CD14-positive monocyte (primary cell): ENCODE data around the gene POU6F2. TPM values are rescaled to one million over a fixed set of nuclear protein-coding genes. Genes with fewer than 3 reads are reported as not detected.

Experiments
- DNase-seq, 3 donors: peaks; one replicate each; pipeline ENCODE4 v3.0.0-alpha.2; 2011 to 2022
- H2AFZ ChIP-seq: 2 replicates; pipeline ENCODE4 v1.6.0; 2012; ENCODE audit warnings: mild to moderate bottlenecking, low read depth, low read length, inconsistent platforms; ENCODE audit not compliant: insufficient read depth, poor library complexity, severe bottlenecking
- H3K27ac ChIP-seq, 2 donors: 1 replicate in 1 of 2; 2 replicates in 1 of 2; pipeline ENCODE4 v1.5.1; 2012 to 2013; ENCODE audit warnings: low read length in 2 of 2, control low read depth in 1 of 2, inconsistent platforms in 1 of 2, low read depth in 1 of 2, mild to moderate bottlenecking in 1 of 2
- H3K27me3 ChIP-seq, 2 donors: one replicate each; pipeline versions ENCODE4 v1.6.0 to v1.6.1; 2011 to 2013; ENCODE audit warnings: low read length in 2 of 2; ENCODE audit not compliant: control insufficient read depth in 2 of 2, insufficient read depth in 2 of 2
- H3K36me3 ChIP-seq, 2 donors: replicated peaks in 1 of 2; 1 replicate in 1 of 2; 2 replicates in 1 of 2; pipeline versions ENCODE4 v1.5.1 to v1.6.1; 2012 to 2013; ENCODE audit warnings: low read length in 2 of 2, control low read depth in 1 of 2, inconsistent platforms in 1 of 2, mild to moderate bottlenecking in 1 of 2; ENCODE audit not compliant: insufficient read depth in 2 of 2, control insufficient read depth in 1 of 2
- H3K4me1 ChIP-seq, 2 donors: 1 replicate in 1 of 2; 2 replicates in 1 of 2; pipeline versions ENCODE4 v1.5.1 to v1.6.1; 2012 to 2013; ENCODE audit warnings: low read length in 2 of 2, control low read depth in 1 of 2, inconsistent platforms in 1 of 2, mild to moderate bottlenecking in 1 of 2, moderate library complexity in 1 of 2; ENCODE audit not compliant: insufficient read depth in 2 of 2, control insufficient read depth in 1 of 2
- H3K4me2 ChIP-seq: replicated peaks from 2 replicates; pipeline ENCODE3; 2012; ENCODE audit warnings: low read length, moderate library complexity, mild to moderate bottlenecking; ENCODE audit not compliant: poor library complexity, severe bottlenecking; ENCODE audit errors: extremely low read depth
- H3K4me3 ChIP-seq, 3 experiments: fragments of 200-600 bp in 1 of 3; sonication (generic) in 1 of 3; replicated peaks in 1 of 3; 1 replicate in 2 of 3; 2 replicates in 1 of 3; pipeline ENCODE4 v1.5.1; 2011 to 2013; ENCODE audit warnings: low read length in 3 of 3, mild to moderate bottlenecking in 3 of 3, control low read depth in 2 of 3, low read depth in 2 of 3, inconsistent platforms in 1 of 3, moderate library complexity in 1 of 3
- H3K79me2 ChIP-seq: 2 replicates; pipeline ENCODE4 v1.6.0; 2012; ENCODE audit warnings: mild to moderate bottlenecking, control low read depth, inconsistent platforms, low read length, moderate library complexity; ENCODE audit not compliant: insufficient read depth
- H3K9ac ChIP-seq: 2 replicates; pipeline ENCODE4 v1.6.0; 2017; ENCODE audit warnings: low read length, mild to moderate bottlenecking; ENCODE audit not compliant: insufficient read depth, poor library complexity, severe bottlenecking
- H3K9me3 ChIP-seq, 2 donors: replicated peaks in 1 of 2; 1 replicate in 1 of 2; 2 replicates in 1 of 2; pipeline versions ENCODE4 v1.5.1 to v1.6.1; 2012 to 2013; ENCODE audit warnings: low read length in 2 of 2, control low read depth in 1 of 2; ENCODE audit not compliant: control insufficient read depth in 1 of 2, insufficient read depth in 1 of 2
- H4K20me1 ChIP-seq: 2 replicates; pipeline ENCODE4 v1.6.0; 2012; ENCODE audit warnings: mild to moderate bottlenecking, low read length, control low read depth, moderate library complexity; ENCODE audit not compliant: insufficient read depth
- H3K27ac Mint-ChIP-seq, 7 donors: one replicate each; pipeline ENCODE4 v1.8.0; 2020; ENCODE audit warnings: mild to moderate bottlenecking in 7 of 7, mixed read lengths in 7 of 7, moderate library complexity in 6 of 7, inconsistent platforms in 2 of 7
- H3K27me3 Mint-ChIP-seq, 3 donors: one replicate each; pipeline ENCODE4 v1.8.0; 2021 to 2022; ENCODE audit warnings: low read depth in 3 of 3, mild to moderate bottlenecking in 3 of 3, mixed read lengths in 3 of 3, moderate library complexity in 3 of 3, inconsistent platforms in 1 of 3
- H3K36me3 Mint-ChIP-seq, 2 donors: one replicate each; pipeline ENCODE4 v1.8.0; 2020; ENCODE audit warnings: mixed read lengths in 2 of 2, inconsistent platforms in 1 of 2, mild to moderate bottlenecking in 1 of 2
- H3K4me1 Mint-ChIP-seq: one replicate; pipeline ENCODE4 v1.8.0; 2020; ENCODE audit warnings: mild to moderate bottlenecking, mixed read lengths
- H3K4me3 Mint-ChIP-seq, 2 donors: one replicate each; pipeline ENCODE4 v1.8.0; 2020; ENCODE audit warnings: mild to moderate bottlenecking in 2 of 2, mixed read lengths in 2 of 2, moderate library complexity in 1 of 2
- H3K9me3 Mint-ChIP-seq, 7 donors: one replicate each; pipeline ENCODE4 v1.8.0; 2020 to 2022; ENCODE audit warnings: mixed read lengths in 7 of 7, mild to moderate bottlenecking in 6 of 7, moderate library complexity in 6 of 7, inconsistent platforms in 2 of 7
- WGBS: methylation state at CpG from one replicate; pipeline ENCODE4 v1.1.5; 2013; ENCODE audit warnings: missing lambda C conversion rate; ENCODE audit not compliant: insufficient coverage; 5-methylcytosine and 5-hydroxymethylcytosine counted together
- intact Hi-C, 2 donors: fragments of 100-400 bp; cut with micrococcal nuclease; formaldehyde crosslinking; loops; one replicate each; pipeline versions ENCODE4 v1.15.0 to v1.15.1; 2023
- polyA plus RNA-seq, 3 donors: library from polyadenylated mRNA; depleted of rRNA in 1 of 3; unstranded in 2 of 3; stranded (reverse) in 1 of 3; fragments of 300-500 nt in 2 of 3; fragments of >200 nt in 1 of 3; fragmentation: Illumina TruSeq in 2 of 3; gene quantifications; 1 replicate in 2 of 3; 2 replicates in 1 of 3; pipeline ENCODE4 v1.2.3, GENCODE V29; 2012 to 2021
- TF ChIP-seq, protein P1 (sequence below): fragments of 200-600 bp; IDR thresholded peaks from one replicate; pipeline ENCODE4 v1.8.0; 2022; ENCODE audit warnings: antibody characterized with exemption, mild to moderate bottlenecking

The POU6F2 gene
- polyA plus RNA-seq, 3 donors = not detected

DNA sequence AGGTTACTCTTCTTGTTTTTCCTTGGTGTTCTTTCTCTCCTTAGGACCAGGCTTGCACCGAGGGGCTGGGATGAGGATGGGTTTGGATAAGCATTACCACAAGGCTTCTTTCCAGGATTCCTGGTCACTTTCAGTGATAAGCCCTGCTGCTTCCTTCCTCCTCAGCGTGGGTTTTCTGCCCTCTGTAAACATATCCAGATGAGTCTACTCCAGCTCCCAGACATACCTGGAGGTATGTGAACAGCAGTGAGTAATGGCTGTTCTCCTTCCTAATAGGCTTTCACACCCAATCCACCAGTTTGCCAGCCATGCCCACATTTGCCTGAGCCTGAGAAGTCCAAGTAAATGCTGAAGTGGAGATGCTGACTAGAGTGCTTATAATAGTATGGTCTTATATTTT is 358.7 kb downstream of the POU6F2 start:
- peaks cover 3 to 7% (median 7%) of the 10 kb centered on the region in 3 donors for H3K27me3 Mint-ChIP-seq
- H3K4me1 Mint-ChIP-seq = no peaks in the 10 kb centered on the region
- Histone ChIP-seq H3K79me2 (no peaks in the 10 kb centered on the region), H3K36me3 (no peaks in the 10 kb centered on the region), H3K4me2 (no peak overlapping the region), H3K9ac (no peak overlapping the region), H3K9me3 (no peaks in the 10 kb centered on the region), H2AFZ (no peak overlapping the region), H4K20me1 (no peaks in the 10 kb centered on the region), H3K4me3 (no peak overlapping the region), H3K27ac (no peak overlapping the region), H3K27me3 (no peaks in the 10 kb centered on the region), H3K4me1 (no peaks in the 10 kb centered on the region)
- DNase-seq = no peak
- no CpG with 5 or more reads among the region's 2 CpGs for WGBS
- no peaks in the 10 kb centered on the region for H3K36me3 Mint-ChIP-seq
- intact Hi-C loops = no loop called here
- H3K27ac Mint-ChIP-seq = no peak overlapping the region
- peaks cover 0 to 2% (median 0%) of the 10 kb centered on the region in 7 donors for H3K9me3 Mint-ChIP-seq
- TF ChIP-seq, protein P1, sequence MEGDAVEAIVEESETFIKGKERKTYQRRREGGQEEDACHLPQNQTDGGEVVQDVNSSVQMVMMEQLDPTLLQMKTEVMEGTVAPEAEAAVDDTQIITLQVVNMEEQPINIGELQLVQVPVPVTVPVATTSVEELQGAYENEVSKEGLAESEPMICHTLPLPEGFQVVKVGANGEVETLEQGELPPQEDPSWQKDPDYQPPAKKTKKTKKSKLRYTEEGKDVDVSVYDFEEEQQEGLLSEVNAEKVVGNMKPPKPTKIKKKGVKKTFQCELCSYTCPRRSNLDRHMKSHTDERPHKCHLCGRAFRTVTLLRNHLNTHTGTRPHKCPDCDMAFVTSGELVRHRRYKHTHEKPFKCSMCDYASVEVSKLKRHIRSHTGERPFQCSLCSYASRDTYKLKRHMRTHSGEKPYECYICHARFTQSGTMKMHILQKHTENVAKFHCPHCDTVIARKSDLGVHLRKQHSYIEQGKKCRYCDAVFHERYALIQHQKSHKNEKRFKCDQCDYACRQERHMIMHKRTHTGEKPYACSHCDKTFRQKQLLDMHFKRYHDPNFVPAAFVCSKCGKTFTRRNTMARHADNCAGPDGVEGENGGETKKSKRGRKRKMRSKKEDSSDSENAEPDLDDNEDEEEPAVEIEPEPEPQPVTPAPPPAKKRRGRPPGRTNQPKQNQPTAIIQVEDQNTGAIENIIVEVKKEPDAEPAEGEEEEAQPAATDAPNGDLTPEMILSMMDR = no peak
- H3K4me3 Mint-ChIP-seq = no peak overlapping the region

DNA sequence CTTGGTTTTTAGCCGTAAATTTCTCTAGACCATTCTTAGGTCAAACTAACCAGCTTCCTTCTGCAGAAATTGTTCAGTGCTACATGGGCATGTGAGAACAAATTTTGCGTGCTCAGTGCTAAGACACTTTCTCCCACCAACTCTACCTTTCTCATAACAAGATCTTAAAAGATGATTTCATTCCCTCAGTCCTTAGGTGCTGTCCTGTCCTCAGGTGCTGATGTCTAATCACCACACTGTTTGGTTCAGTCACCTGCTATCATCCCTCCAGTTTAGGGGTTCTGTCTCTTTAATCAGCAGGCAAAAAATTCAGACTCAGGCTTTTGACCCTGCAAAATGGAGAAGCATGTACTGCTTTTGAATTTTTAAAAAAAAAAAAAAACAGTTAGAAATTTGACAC is 361.0 kb downstream of the POU6F2 start:
- TF ChIP-seq, protein P1 = no peak
- no peaks in the 10 kb centered on the region for H3K36me3 ChIP-seq
- Mint-ChIP-seq H3K27ac (no peak overlapping the region), H3K4me1 (no peaks in the 10 kb centered on the region), H3K4me3 (no peak overlapping the region), H3K27me3 (peaks cover 3 to 7% (median 5%) of the 10 kb centered on the region in 3 donors), H3K36me3 (no peaks in the 10 kb centered on the region), H3K9me3 (no peaks in the 10 kb centered on the region)
- intact Hi-C loops = no loop called here
- no peaks in the 10 kb centered on the region for H3K9me3 ChIP-seq
- no peak for DNase-seq
- H3K27me3 ChIP-seq = no peaks in the 10 kb centered on the region
- H3K79me2 ChIP-seq = no peaks in the 10 kb centered on the region
- H3K9ac ChIP-seq = no peak overlapping the region
- H4K20me1 ChIP-seq = no peaks in the 10 kb centered on the region
- no peak overlapping the region for H2AFZ ChIP-seq
- H3K4me3 ChIP-seq = no peak overlapping the region
- H3K4me1 ChIP-seq = no peaks in the 10 kb centered on the region
- no peak overlapping the region for H3K4me2 ChIP-seq
- WGBS = 100% methylated on average over 1 of the region's 2 CpGs
- no peak overlapping the region for H3K27ac ChIP-seq
